Stimulated activated effector memory CD8-positive, alpha-beta T cell treated with anti-CD3 and anti-CD28 coated beads, Interleukin-12 subunit alpha, Interleukin-12 subunit beta, amount 100 ng/mL, for 72 hours (primary cell): ENCODE data around the gene GFPT1.
A peak's percentile ranks its signal among the peaks of the same experiment; 100 is the strongest.
"Not testable (repeated sequence)": the region's sequence is repeated elsewhere in the genome, so short reads cannot be mapped to it uniquely, and the experiment has no call there.

ENCODE experiments used
- ATAC-seq: fragments of 150-1000 bp; cut with Tn5 transposase; 2 replicates; pipeline ENCODE4 v1.10.0; 2021
- DNase-seq, 2 donors: peaks; one replicate each; pipeline ENCODE4 v3.0.0; 2021 to 2022; ENCODE audit warnings: low spot score in 2 of 2
- H3K27ac Mint-ChIP-seq: one replicate; pipeline ENCODE4 v1.8.0; 2022; ENCODE audit warnings: mild to moderate bottlenecking, mixed read lengths
- H3K36me3 Mint-ChIP-seq: one replicate; pipeline ENCODE4 v1.8.0; 2022; ENCODE audit warnings: mild to moderate bottlenecking, mixed read lengths
- H3K4me1 Mint-ChIP-seq: one replicate; pipeline ENCODE4 v1.8.0; 2022; ENCODE audit warnings: mixed read lengths
- H3K4me3 Mint-ChIP-seq: one replicate; pipeline ENCODE4 v1.8.0; 2022; ENCODE audit warnings: mild to moderate bottlenecking, mixed read lengths
- H3K9me3 Mint-ChIP-seq: one replicate; pipeline ENCODE4 v1.8.0; 2022; ENCODE audit warnings: mixed read lengths

GFPT1 gene

DNA sequence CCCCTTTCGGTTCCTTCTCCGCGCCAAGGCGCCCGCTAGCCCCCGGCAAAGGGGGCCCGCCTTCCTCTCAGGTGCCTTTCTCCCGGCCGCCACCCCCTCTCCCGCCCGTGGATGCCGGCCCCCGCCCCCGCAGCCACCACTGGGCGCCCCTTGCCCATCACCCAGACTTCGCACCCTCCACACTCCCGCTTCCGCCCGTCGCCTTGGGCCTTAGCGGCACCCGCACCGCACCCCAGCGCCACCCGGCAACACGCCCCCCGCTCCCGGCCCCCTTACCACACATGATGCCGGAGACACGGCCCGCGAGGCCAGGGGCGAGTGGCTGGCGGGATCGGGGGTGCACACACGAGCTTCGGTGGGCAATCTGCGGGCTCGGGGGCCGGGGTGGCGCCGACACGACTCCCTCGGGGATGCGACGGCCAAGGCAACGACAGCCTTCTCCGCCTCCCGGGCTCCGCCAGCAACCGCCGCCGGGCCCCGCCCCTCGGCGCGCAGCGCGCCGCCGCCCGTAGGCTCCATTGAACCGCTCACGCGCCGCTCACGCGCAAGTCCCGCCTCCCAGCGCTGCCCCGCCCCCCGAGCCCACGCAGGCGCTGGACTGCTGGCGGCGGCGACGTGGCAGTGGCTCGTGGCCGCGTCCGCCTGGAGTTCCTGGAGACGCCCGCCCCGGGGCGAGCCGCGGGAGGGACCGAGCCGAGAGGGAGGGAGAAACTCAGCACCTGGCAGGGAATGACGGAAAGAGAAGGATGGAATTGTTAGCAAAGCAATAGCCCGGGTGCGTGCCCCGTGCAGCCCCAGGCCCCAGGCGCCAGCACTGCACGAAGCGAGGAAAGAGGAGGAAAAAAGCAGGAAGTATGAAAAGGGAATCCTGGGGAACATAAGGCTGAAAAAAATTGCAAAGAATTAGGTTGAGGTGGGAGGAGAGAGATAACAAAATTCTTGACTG, at the start of gene GFPT1:
GFPT1 (minus strand) TSS at position 439 of the 946 bp plus-strand sequence; CDS start at position 283, 156 bp downstream.
- Mint-ChIP-seq H3K4me3 (peak within 1 kb of the TSS; percentile 90), H3K4me1 (peaks cover 25% of the 10 kb centered on the region), H3K27ac (peak within 1 kb of the TSS; percentile 96), H3K36me3 (peaks cover 11% of the 10 kb centered on the region), H3K9me3 (no peaks in the 10 kb centered on the region)
- DNase-seq: peak; percentile 85 to 94
- ATAC-seq: peak; percentile 97

DNA sequence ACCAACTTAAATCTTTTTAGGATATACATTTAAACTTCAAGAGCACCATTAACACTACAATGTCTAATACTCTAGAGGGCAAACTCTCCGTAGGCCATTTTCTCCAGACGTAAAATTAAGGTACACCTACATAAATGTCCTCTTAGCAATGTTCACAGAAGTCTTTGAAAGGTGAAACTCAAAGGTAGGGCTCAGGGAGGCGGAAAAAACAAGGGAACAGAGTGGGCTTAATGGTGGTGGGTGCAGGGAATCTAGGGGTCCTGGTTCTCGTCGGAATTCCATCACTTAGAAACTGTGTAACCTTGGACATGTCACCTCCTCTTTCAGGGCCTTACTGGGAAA, 49.5 kb upstream of the GFPT1 start:
- Mint-ChIP-seq H3K36me3 (no peaks in the 10 kb centered on the region), H3K4me3 (peak overlapping the region; percentile 82), H3K4me1 (peaks cover 18% of the 10 kb centered on the region), H3K9me3 (no peaks in the 10 kb centered on the region), H3K27ac (peak overlapping the region; percentile 98)
- ATAC-seq (no peak), DNase-seq (peak in 1 of 2 donors; percentile 55)

DNA sequence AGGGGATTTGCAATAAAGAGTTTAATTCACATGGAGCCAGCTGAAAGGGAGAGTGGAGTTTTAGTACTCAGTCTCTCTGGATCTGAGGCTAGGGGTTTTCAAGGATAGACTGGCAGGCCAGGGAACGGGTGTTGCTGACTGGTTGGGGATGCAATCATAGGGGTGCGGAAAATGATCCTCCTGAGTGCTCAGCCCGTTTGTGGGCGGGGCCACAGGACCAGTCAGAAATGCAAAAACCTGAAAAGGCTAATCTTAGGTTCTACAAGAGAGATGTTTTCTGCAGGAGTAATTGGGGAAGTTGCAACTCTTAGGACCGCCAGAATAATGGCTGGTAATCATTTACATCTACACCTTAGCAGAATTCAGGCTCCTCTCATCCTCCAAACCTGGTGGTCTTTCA, 47.7 kb upstream of the GFPT1 start:
- no peak overlapping the region for H3K27ac Mint-ChIP-seq
- peaks cover 17% of the 10 kb centered on the region for H3K36me3 Mint-ChIP-seq
- no peaks in the 10 kb centered on the region for H3K9me3 Mint-ChIP-seq
- DNase-seq (no peak), ATAC-seq (no peak)
- H3K4me1 Mint-ChIP-seq: peaks cover 18% of the 10 kb centered on the region
- no peak overlapping the region for H3K4me3 Mint-ChIP-seq

DNA sequence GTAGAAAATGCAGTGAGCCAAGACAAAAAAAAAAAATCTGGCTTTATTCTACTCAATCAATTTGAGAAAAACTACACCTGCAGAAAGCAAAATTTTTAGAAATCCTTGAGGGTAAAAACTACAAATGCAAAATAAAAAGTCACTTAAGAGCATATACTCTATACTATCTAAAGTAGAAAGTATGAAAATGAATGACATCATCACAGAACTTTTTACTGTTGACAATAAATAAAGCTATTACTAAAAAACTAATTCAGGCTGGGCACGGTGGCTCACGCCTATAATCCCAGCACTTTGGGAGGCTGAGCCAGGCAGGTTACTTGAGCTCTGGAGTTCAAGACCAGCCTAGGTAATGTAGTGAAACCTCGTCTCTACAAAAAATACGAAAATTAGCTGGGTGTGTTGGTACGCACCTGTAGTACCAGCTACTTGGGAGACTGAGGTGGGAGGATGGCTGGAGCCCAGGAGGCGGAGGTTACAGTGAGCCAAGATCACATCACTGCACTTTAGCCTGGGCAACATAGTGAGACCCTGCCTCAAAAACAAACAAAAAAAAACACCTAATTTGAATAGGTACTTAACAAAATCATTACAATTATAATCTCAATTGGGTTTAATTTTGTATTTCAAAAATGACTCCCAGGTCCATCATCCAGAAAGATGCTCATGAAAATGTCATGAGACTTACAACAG, 42.6 kb upstream of the GFPT1 start:
- H3K27ac Mint-ChIP-seq: no peak overlapping the region
- no peak for ATAC-seq
- H3K9me3 Mint-ChIP-seq: no peaks in the 10 kb centered on the region
- H3K4me1 Mint-ChIP-seq: peaks cover 3% of the 10 kb centered on the region
- H3K4me3 Mint-ChIP-seq: no peak overlapping the region
- peaks cover 53% of the 10 kb centered on the region for H3K36me3 Mint-ChIP-seq
- no peak for DNase-seq

DNA sequence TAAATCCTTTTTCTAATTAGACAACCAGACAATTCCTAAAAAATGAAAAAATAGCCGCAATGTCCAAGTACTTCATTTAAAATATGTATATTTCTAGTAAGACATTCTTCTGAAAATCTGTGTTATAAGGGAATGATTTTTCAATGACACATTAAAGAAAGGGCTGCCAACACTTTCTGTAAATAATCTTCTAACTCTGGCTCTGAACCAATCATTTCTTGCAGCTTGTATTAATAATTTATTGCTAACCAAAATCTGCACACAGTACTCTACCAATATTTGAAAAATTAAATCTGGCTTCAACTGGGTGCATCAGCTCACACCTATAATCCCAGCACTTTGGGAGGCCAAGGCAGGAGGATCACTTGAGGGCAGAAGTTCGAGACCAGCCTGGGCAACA, 42.0 kb upstream of the GFPT1 start:
- no peaks in the 10 kb centered on the region for H3K4me1 Mint-ChIP-seq
- H3K36me3 Mint-ChIP-seq: peaks cover 57% of the 10 kb centered on the region
- ATAC-seq (no peak), DNase-seq (no peak)
- no peak overlapping the region for H3K4me3 Mint-ChIP-seq
- no peaks in the 10 kb centered on the region for H3K9me3 Mint-ChIP-seq
- no peak overlapping the region for H3K27ac Mint-ChIP-seq

DNA sequence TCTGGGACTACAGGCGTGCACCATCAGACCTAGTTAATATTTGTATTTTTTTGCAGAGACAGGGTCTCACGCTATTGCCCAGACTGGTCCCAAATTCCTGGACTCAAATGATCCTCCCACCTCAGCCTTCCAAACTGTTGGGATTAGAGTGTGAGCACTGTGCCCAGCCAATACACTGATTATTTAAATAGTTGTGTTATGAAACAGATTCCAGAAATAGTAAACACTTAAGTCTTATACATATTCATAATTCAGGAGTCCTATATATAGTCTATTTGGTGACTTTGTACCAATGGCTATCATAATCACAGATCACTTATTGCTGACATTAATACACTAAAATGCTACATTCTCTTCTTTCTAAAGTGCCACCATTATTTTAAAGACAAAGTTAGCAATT, 37.4 kb upstream of the GFPT1 start:
- ATAC-seq (no peak), DNase-seq (no peak)
- Mint-ChIP-seq H3K27ac (no peak overlapping the region), H3K36me3 (peaks cover 76% of the 10 kb centered on the region), H3K4me1 (no peaks in the 10 kb centered on the region), H3K4me3 (no peak overlapping the region), H3K9me3 (no peaks in the 10 kb centered on the region)

DNA sequence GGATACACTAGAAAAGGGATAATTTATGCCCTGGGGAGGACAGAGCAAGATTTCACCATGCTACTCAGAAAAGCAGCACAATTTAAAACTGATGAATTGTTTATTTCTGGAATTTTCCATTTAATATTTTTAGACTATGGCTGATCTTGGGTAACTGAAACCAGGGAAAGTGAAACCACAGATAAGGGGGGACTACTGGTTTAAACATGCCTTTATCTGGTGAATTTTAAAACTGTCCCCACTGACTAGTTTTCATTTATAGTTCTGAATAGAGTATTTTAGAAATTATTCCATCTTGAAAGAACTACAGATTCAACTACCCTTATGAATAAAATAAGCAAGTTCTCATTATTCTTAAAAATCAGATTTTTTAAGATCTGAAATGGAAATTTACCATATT, 35.2 kb upstream of the GFPT1 start:
- no peak overlapping the region for H3K4me3 Mint-ChIP-seq
- peaks cover 76% of the 10 kb centered on the region for H3K36me3 Mint-ChIP-seq
- H3K27ac Mint-ChIP-seq: no peak overlapping the region
- DNase-seq (no peak), ATAC-seq (no peak)
- H3K4me1 Mint-ChIP-seq: no peaks in the 10 kb centered on the region
- H3K9me3 Mint-ChIP-seq: no peaks in the 10 kb centered on the region

DNA sequence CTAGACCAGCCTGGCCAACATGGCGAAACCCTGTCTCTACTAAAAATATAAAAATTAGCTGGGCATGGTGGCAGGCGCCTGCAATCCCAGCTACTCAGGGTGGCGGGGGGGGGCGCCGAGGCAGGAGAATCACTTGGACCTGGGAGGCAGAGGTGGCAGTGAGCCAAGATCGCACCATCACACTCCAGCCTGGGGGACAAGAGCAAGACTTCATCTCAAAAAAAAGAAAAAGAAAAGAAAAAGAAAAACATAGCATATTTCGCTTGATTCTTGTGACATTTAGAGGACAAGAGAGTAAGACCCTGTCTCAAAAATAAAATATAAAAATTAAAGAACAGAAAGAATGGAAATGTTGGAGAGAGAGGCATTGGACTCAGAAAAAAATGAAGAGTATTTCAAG, 32.1 kb upstream of the GFPT1 start:
- not testable (repeated sequence) for DNase-seq, ATAC-seq, H3K27ac Mint-ChIP-seq, H3K4me3 Mint-ChIP-seq, H3K9me3 Mint-ChIP-seq, H3K4me1 Mint-ChIP-seq
- peaks cover 91% of the 10 kb centered on the region for H3K36me3 Mint-ChIP-seq

DNA sequence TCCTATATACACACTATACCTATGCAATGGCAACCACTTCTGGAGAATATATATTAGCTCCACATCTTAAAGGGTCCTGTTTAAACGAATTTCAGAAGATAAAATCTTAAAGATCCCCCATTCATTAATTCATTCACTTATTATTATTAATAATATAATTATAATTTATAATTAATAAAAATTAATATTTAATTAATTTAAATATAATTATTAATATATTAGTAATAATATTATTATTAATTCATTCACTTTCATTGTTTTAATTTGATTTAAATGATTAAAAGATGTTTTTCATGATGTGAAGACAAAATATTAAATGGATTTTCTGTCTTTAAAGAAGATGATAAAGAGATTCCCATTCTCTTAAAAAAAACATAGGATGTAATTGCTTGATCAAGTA, 29.1 kb upstream of the GFPT1 start:
- DNase-seq: no peak
- no peak for ATAC-seq
- H3K9me3 Mint-ChIP-seq: no peaks in the 10 kb centered on the region
- no peaks in the 10 kb centered on the region for H3K4me1 Mint-ChIP-seq
- no peak overlapping the region for H3K27ac Mint-ChIP-seq
- H3K36me3 Mint-ChIP-seq: peaks cover 94% of the 10 kb centered on the region
- H3K4me3 Mint-ChIP-seq: no peak overlapping the region

DNA sequence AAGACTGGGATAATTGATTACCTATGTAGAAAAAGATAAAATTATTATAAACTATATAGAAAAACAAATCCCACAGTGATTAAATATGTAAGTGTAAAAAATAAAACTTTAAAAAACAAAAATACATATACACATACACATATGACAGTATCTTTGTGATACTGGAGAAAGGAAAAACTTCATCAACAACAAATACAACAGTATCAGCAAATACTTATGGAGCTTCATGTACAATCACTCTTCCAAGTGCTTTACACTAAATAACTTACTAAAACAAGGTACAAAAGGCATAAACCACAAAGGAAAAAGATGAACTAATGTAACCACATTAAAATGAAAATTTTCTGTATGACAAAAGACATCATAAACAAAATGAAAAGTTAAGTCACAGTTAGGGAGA, 24.1 kb upstream of the GFPT1 start:
- Mint-ChIP-seq H3K36me3 (peaks cover 77% of the 10 kb centered on the region), H3K9me3 (no peaks in the 10 kb centered on the region), H3K4me1 (no peaks in the 10 kb centered on the region), H3K4me3 (no peak overlapping the region), H3K27ac (no peak overlapping the region)
- ATAC-seq: no peak
- no peak for DNase-seq

DNA sequence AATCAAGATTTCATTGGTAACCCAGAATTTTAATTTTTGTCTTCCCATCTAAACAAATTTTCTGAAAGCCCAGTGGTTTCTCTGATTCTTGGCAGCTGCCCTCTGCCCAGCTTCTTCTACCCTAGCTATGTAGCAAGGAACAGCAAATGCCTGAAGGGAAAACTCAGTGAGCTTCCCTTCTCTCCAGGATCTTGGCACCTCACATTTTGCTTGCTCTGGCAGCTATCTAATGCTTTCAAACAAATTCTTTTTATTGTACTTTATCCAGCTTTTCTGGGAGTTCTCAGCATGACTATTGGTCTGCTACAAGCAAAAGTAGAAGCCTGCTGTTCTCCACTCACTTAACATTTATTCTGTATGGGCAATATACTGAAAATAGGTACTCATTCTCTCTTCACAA, 18.3 kb upstream of the GFPT1 start:
- no peaks in the 10 kb centered on the region for H3K9me3 Mint-ChIP-seq
- ATAC-seq: no peak
- H3K4me1 Mint-ChIP-seq: no peaks in the 10 kb centered on the region
- H3K4me3 Mint-ChIP-seq: no peak overlapping the region
- H3K36me3 Mint-ChIP-seq: peaks cover 70% of the 10 kb centered on the region
- H3K27ac Mint-ChIP-seq: no peak overlapping the region
- DNase-seq: no peak

DNA sequence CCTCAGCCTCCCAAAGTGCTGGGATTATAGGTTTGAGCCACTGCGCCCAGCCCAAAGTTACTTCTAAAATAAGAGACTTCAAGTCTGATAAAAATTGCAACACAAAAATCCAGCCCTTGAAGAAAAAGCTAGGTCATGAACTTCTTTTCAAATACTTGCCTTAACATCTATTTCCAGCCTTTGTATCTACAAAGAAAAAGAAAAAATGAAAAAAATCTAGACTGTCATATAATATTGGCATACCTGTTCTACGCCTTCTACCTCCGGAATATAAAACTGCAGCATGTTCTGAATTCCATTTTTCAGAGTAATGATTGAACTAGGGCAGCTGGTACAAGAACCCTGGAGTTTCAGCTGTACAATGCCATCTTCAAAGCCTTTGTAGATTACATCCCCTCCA, 13.1 kb upstream of the GFPT1 start:
- Mint-ChIP-seq H3K4me3 (no peak overlapping the region), H3K9me3 (no peaks in the 10 kb centered on the region), H3K4me1 (no peaks in the 10 kb centered on the region), H3K27ac (no peak overlapping the region), H3K36me3 (peaks cover 87% of the 10 kb centered on the region)
- DNase-seq (no peak), ATAC-seq (no peak)

DNA sequence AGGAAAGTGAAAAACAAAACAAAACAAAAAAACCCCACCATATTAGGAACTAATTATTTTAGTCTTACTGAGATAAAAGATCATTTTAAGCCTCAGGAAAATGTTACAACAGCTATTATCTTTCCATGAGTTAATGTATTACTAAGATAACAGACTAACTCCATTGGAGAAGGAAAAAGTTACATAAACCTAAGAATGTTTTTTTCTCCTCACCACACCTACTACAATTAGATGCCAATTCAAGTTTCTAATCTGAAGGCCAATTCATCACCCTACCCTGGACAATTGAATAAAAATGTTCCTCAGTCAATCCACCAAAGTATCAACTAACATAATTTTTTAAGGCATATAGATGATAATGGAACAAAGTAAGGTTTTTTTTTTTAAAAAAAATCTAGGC, 10.2 kb upstream of the GFPT1 start:
- no peak for DNase-seq

DNA sequence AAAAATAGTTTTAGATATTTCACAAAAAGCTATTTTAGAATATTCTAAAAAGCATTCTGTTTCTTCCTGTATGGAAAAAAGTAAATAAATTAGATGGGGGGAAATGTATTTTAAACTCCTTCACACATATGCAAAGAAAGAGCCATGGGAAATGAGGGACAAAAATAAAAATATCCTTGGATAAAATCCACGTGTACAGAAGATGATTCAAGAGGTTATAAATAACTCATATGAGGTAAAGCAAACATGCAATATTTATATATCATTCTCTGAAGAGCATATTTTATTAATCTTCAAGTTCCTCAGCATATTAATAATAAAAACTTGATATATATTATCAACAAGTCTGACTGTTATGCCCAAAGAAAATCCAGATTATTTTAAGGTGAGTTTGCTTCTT, 8.8 kb upstream of the GFPT1 start:
- no peak for DNase-seq
- no peaks in the 10 kb centered on the region for H3K4me1 Mint-ChIP-seq
- H3K27ac Mint-ChIP-seq: no peak overlapping the region
- no peak for ATAC-seq
- H3K4me3 Mint-ChIP-seq: no peak overlapping the region
- H3K9me3 Mint-ChIP-seq: no peaks in the 10 kb centered on the region
- peaks cover 54% of the 10 kb centered on the region for H3K36me3 Mint-ChIP-seq

More for the DNA sequence above, 10.2 kb upstream of the GFPT1 start:
- H3K9me3 Mint-ChIP-seq: no peaks in the 10 kb centered on the region
- H3K27ac Mint-ChIP-seq: no peak overlapping the region
- ATAC-seq: no peak
- H3K4me3 Mint-ChIP-seq: no peak overlapping the region
- peaks cover 64% of the 10 kb centered on the region for H3K36me3 Mint-ChIP-seq
- H3K4me1 Mint-ChIP-seq: no peaks in the 10 kb centered on the region

DNA sequence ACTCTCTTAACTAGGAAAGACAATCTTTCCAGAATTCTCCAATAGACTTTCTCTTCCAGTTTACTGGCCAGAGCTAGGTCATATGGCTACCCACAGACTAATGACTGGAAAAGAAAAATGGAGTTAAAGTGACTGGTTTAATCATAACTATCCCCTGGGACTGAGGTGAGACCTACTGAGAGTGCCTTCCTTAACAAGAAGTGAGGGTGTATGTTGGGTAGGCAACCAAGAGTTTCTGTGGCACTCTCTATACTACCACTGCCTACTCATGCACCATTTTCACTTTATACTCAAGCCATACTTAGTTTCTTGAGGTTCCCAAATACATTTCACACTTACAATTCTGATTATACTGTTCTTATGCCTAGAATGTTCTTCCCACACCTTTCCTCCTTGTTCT, 6.9 kb upstream of the GFPT1 start:
- H3K27ac Mint-ChIP-seq: no peak overlapping the region
- H3K4me1 Mint-ChIP-seq: no peaks in the 10 kb centered on the region
- no peak overlapping the region for H3K4me3 Mint-ChIP-seq
- DNase-seq: no peak
- peak; percentile 60 for ATAC-seq
- H3K9me3 Mint-ChIP-seq: no peaks in the 10 kb centered on the region
- peaks cover 35% of the 10 kb centered on the region for H3K36me3 Mint-ChIP-seq

DNA sequence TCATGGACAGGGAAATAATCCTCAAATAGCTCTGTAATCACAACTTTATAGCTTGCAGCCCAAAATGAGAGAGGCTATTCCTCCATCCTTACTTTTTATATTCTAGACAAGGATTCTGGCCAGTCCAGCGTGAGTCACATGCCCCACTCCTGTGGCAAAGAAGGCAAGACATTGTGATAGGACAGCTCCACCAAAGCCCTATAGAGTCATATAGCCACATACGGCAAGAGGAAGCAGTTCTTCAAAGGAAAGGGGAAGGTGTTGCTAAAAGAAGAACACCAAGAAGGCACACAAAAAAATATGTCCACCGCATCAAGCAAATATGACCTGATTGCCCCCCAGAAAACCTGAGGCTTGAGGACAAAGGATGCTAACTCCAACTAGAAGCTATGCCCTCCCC, 3.4 kb upstream of the GFPT1 start:
- ATAC-seq (no peak), DNase-seq (peak in 1 of 2 donors; percentile 37)
- H3K36me3 Mint-ChIP-seq: peaks cover under 1% of the 10 kb centered on the region
- H3K27ac Mint-ChIP-seq: no peak overlapping the region
- H3K9me3 Mint-ChIP-seq: no peaks in the 10 kb centered on the region
- peaks cover 13% of the 10 kb centered on the region for H3K4me1 Mint-ChIP-seq
- no peak overlapping the region for H3K4me3 Mint-ChIP-seq
